ENCODE measurements around the gene RFX3.

DNA sequence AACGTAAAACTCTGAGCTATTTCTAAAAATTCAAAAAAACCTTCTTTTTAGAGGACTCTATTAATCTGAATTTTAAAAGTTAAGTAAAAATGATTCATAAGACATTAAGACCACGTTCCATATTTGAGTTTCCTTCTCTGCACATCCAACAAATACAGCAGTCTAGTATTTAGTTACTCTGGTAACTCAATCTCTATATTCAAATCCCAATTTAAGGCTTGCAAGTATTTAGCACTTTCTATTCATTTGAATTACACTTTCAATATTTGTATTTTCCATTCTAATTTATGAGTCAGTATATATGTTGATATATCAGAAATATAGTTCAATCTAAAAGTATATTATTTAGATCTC, 17.7 kb downstream of the RFX3 start:
- TF ChIP-seq CTCF (conservative IDR thresholded peaks at IDR 0.05; ENCODE audit: low read depth, low read length) (no peak), EZH2 (IDR thresholded peaks at IDR 0.05; ENCODE audit: borderline replicate concordance, low read depth, low read length, poor library complexity, severe bottlenecking) (no peak)
